Ishikawa (cell line): ENCODE data around the gene HGD.

Experiments used
- CEBPB ChIP-seq: IDR thresholded peaks from 2 replicates; pipeline ENCODE4 v1.6.1; 2012
- CREB1 ChIP-seq: IDR thresholded peaks from 2 replicates; pipeline ENCODE4 v1.6.1; 2012; ENCODE audit warnings: low read depth
- EGR1 ChIP-seq: IDR thresholded peaks from 2 replicates; pipeline ENCODE4 v1.6.1; 2012
- EP300 ChIP-seq: IDR thresholded peaks from 2 replicates; pipeline ENCODE4 v1.6.1; 2012; ENCODE audit warnings: borderline replicate concordance
- FOXM1 ChIP-seq: IDR thresholded peaks from 2 replicates; pipeline ENCODE4 v1.6.1; 2012; ENCODE audit warnings: low read depth, borderline replicate concordance
- NFIC ChIP-seq: IDR thresholded peaks from 2 replicates; pipeline ENCODE4 v1.6.1; 2012
- RAD21 ChIP-seq: IDR thresholded peaks from 2 replicates; pipeline ENCODE4 v1.6.1; 2012; ENCODE audit warnings: low read depth
- TAF1 ChIP-seq: IDR thresholded peaks from 2 replicates; pipeline ENCODE4 v1.6.1; 2012; ENCODE audit warnings: low read depth, mild to moderate bottlenecking
- TCF12 ChIP-seq: IDR thresholded peaks from 2 replicates; pipeline ENCODE4 v1.6.1; 2012; ENCODE audit warnings: low read depth
- TEAD4 ChIP-seq: IDR thresholded peaks from 2 replicates; pipeline ENCODE4 v1.6.1; 2012
- YY1 ChIP-seq: IDR thresholded peaks from 2 replicates; pipeline ENCODE4 v1.6.1; 2012; ENCODE audit warnings: low read depth
- ZBTB7A ChIP-seq: IDR thresholded peaks from 2 replicates; pipeline ENCODE4 v1.6.1; 2012; ENCODE audit warnings: low read depth
- TF ChIP-seq, protein P1 (sequence below): IDR thresholded peaks from 2 replicates; pipeline ENCODE4 v1.6.1; 2012
- TF ChIP-seq, protein P2 (sequence below): IDR thresholded peaks from 2 replicates; pipeline ENCODE4 v1.6.1; 2012
- TF ChIP-seq, protein P3 (sequence below): IDR thresholded peaks from 2 replicates; pipeline ENCODE4 v1.6.1; 2012; ENCODE audit warnings: low read depth, mild to moderate bottlenecking

The HGD gene

DNA sequence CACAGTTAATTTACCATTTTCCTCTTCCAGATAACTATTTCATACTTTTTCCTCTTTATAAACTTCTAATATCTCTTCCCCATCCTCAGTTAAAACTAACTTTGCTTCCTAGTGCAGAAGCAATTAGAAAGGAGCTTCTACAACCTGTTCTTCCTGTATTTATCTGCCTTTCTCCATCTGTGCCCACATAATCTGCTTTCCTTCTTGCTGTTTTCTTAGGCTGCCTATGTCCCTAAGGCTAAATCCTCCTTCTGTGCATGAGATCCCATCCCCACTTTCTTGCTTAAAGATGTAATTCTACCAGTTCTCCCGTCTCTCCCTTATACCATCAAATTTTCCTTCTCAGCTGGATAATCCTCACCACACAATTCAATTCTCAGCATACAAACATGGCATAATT lies 28.3 kb upstream of the HGD start:
- no peak for TF ChIP-seq ZBTB7A
- no peak for TF ChIP-seq TAF1
- TF ChIP-seq TEAD4 = no peak
- no peak for TF ChIP-seq CREB1
- no peak for TF ChIP-seq NFIC
- TF ChIP-seq TCF12 = no peak
- TF ChIP-seq, protein P1, sequence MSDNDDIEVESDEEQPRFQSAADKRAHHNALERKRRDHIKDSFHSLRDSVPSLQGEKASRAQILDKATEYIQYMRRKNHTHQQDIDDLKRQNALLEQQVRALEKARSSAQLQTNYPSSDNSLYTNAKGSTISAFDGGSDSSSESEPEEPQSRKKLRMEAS = no peak
- no peak for TF ChIP-seq RAD21
- no peak for TF ChIP-seq YY1
- TF ChIP-seq, protein P2, sequence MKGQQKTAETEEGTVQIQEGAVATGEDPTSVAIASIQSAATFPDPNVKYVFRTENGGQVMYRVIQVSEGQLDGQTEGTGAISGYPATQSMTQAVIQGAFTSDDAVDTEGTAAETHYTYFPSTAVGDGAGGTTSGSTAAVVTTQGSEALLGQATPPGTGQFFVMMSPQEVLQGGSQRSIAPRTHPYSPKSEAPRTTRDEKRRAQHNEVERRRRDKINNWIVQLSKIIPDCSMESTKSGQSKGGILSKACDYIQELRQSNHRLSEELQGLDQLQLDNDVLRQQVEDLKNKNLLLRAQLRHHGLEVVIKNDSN = no peak
- TF ChIP-seq EGR1 = no peak
- TF ChIP-seq FOXM1 = no peak
- TF ChIP-seq, protein P3, sequence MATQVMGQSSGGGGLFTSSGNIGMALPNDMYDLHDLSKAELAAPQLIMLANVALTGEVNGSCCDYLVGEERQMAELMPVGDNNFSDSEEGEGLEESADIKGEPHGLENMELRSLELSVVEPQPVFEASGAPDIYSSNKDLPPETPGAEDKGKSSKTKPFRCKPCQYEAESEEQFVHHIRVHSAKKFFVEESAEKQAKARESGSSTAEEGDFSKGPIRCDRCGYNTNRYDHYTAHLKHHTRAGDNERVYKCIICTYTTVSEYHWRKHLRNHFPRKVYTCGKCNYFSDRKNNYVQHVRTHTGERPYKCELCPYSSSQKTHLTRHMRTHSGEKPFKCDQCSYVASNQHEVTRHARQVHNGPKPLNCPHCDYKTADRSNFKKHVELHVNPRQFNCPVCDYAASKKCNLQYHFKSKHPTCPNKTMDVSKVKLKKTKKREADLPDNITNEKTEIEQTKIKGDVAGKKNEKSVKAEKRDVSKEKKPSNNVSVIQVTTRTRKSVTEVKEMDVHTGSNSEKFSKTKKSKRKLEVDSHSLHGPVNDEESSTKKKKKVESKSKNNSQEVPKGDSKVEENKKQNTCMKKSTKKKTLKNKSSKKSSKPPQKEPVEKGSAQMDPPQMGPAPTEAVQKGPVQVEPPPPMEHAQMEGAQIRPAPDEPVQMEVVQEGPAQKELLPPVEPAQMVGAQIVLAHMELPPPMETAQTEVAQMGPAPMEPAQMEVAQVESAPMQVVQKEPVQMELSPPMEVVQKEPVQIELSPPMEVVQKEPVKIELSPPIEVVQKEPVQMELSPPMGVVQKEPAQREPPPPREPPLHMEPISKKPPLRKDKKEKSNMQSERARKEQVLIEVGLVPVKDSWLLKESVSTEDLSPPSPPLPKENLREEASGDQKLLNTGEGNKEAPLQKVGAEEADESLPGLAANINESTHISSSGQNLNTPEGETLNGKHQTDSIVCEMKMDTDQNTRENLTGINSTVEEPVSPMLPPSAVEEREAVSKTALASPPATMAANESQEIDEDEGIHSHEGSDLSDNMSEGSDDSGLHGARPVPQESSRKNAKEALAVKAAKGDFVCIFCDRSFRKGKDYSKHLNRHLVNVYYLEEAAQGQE = no peak
- no peak for TF ChIP-seq EP300
- TF ChIP-seq CEBPB = no peak

DNA sequence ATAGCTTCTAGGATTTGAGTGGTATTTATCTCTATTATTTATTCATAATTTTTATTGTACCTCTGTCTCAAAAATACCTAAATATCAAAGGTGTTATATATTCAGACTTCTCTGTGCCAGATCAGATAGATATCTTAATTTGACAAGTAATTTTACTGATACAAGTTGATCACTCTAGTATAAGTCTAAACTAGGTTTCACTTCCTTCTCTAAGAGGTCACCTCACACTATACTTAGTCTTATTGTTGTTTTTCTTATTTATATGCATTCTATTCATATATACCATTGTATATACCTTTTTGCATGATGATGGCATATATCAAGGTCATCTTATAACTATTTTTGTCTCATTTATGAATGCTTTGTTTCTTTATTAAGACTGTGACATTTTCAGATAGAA lies 26.4 kb upstream of the HGD start:
- TF ChIP-seq TCF12 (no peak), YY1 (no peak), CEBPB (no peak), NFIC (no peak), CREB1 (no peak)

DNA sequence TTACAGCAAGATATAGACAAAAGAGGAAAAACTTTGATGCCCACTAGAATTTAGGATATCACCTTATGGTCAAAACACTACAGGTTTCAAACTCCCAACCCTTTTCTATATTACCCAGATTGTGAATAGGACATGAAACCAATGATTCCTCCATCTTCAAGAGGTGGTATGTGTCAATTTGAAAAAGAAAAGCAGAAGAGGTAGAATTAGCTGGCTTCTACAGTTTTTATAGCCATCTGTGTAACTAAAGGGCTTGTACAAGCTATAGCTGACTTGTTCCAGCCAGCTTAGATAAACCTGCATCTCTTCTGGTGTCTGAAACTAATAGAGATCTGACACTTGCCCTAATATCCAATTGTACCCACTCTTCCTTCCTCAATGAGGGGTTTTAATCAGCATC lies 24.9 kb upstream of the HGD start:
- TF ChIP-seq CEBPB (no peak), YY1 (no peak), ZBTB7A (no peak), CREB1 (no peak)

DNA sequence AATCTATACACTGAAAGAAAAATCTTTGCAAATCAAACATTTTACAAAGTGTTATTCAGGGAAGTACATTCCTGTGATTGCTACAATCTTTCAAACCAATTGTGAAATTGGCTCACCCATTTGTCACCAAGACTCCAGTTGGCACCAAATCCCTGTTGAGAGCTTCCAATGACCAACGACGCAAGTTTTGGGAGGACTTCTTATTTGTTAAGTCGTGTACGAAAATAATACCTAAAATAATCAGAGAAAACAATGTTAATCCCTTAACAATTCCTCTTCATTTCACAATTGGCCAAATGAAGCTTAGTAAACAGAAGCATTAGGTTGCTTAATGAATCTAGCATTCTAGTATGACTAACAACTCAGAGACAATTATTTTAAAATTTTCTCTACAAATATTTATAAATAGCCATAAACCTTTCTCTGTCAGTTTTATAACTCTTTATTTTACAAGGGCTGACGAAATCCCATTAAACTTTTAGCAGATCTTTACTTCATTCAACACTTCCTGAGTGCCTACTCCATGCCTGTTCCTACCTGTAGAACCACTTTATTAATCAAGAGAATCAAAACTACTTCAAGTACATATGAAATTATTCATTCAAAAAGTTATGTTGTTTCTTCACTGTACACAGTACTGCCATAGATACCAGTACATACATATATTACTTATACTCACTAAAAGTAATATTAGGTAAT lies 24.0 kb upstream of the HGD start:
- TF ChIP-seq CREB1 (no peak), TCF12 (no peak), TAF1 (no peak), FOXM1 (no peak), NFIC (no peak), ZBTB7A (no peak), EP300 (no peak), CEBPB (no peak), EGR1 (no peak)
- TF ChIP-seq, protein P2 = no peak

DNA sequence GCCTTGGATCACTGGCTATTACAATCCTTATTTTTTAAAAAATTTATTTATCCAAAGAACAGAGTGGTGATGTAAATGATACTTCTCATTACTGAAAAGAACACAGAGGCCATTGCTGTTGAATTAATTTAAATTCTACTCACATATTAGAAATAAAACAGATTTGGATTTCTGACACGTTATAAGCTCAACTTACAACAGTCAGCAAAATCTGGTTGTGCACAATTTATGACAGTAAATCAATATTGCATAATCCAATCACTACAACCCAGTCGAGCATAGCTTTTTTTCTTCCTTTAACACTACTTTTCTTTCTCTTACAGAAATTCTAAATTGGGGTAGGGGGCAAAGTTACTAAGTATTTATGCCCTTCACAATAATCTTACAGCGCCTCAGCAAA lies 17.3 kb upstream of the HGD start:
- TF ChIP-seq ZBTB7A (no peak), NFIC (no peak), EP300 (no peak), CREB1 (no peak), FOXM1 (no peak), EGR1 (no peak), YY1 (no peak), TEAD4 (no peak), RAD21 (no peak), TAF1 (no peak), CEBPB (no peak), TCF12 (no peak)
- TF ChIP-seq, protein P2 = no peak
- TF ChIP-seq, protein P1 = no peak
- TF ChIP-seq, protein P3 = no peak
